Endothelial cell of umbilical vein (primary cell): ENCODE data around the gene LAP3.

Experiments
- JUN ChIP-seq: IDR thresholded peaks from 2 replicates; pipeline ENCODE4 v1.6.1; 2011; ENCODE audit warnings: borderline replicate concordance, low read depth; ENCODE audit not compliant: insufficient read length, insufficient read depth
- TF ChIP-seq, protein P1 (sequence below), 2 donors: IDR thresholded peaks; 1 replicate in 1 of 2; 2 replicates in 1 of 2; pipeline ENCODE4 v1.5.1; 2011; ENCODE audit warnings: low read length in 2 of 2, mild to moderate bottlenecking in 2 of 2, moderate library complexity in 2 of 2, control low read depth in 1 of 2, inconsistent platforms in 1 of 2, low read depth in 1 of 2; ENCODE audit not compliant: insufficient read depth in 1 of 2; ENCODE audit errors: extremely low read depth in 1 of 2
- TF ChIP-seq, protein P2 (sequence below): IDR thresholded peaks from 2 replicates; pipeline ENCODE4 v1.6.1; 2011; ENCODE audit not compliant: insufficient read depth, insufficient read length

DNA sequence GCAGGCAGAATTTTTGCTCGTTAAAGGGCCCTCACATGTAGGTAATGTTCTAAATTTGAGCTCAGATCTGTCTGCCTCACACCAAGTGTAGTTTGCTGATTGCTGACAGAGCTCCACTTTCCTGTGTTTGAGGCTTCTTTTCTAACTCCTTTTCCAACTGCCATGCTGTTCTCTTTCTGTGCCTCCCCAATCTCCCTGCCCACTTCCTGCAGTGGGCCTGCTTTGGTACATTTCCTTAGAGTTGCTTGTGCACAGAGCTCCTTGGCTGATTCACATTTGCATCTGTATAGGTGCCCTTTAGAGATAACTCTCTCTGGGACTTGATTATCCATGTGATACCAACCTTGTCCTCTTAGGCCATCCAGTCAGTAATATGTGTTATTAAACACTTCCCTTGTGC, 41.9 kb downstream of the LAP3 start:
- TF ChIP-seq, protein P1, sequence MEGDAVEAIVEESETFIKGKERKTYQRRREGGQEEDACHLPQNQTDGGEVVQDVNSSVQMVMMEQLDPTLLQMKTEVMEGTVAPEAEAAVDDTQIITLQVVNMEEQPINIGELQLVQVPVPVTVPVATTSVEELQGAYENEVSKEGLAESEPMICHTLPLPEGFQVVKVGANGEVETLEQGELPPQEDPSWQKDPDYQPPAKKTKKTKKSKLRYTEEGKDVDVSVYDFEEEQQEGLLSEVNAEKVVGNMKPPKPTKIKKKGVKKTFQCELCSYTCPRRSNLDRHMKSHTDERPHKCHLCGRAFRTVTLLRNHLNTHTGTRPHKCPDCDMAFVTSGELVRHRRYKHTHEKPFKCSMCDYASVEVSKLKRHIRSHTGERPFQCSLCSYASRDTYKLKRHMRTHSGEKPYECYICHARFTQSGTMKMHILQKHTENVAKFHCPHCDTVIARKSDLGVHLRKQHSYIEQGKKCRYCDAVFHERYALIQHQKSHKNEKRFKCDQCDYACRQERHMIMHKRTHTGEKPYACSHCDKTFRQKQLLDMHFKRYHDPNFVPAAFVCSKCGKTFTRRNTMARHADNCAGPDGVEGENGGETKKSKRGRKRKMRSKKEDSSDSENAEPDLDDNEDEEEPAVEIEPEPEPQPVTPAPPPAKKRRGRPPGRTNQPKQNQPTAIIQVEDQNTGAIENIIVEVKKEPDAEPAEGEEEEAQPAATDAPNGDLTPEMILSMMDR (IDR thresholded peaks at IDR 0.05; ENCODE audit: extremely low read depth in 1 of 2, insufficient read depth in 1 of 2, low read depth in 1 of 2, low read length in 2 of 2), result no peak
- TF ChIP-seq JUN, result no peak
- TF ChIP-seq, protein P2, sequence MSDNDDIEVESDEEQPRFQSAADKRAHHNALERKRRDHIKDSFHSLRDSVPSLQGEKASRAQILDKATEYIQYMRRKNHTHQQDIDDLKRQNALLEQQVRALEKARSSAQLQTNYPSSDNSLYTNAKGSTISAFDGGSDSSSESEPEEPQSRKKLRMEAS, result no peak
